ENCODE measurements around the gene IQGAP1. TPM values are rescaled to one million over a fixed set of nuclear protein-coding genes. Genes with fewer than 3 reads are reported as not detected.

Gene IQGAP1
- total RNA-seq, 1 donor, result 297 TPM

GRCh38 chr15:90530250-90531051 lies 142.4 kb downstream of the IQGAP1 start:
- peak; percentile 48 for DNase-seq (ENCODE audit: low read depth)
- H3K4me3 ChIP-seq (ENCODE audit: low read depth, low read length), result peak overlapping the region; percentile 69
- TF ChIP-seq CTCF (IDR thresholded peaks at IDR 0.05; ENCODE audit: insufficient read depth, low read depth, low read length), result no peak

GRCh38 chr15:90531147-90531546 lies 143.1 kb downstream of the IQGAP1 start:
- DNase-seq (ENCODE audit: low read depth), result no peak
- peak overlapping the region; percentile 69 for H3K4me3 ChIP-seq (ENCODE audit: low read depth, low read length)
- TF ChIP-seq CTCF (IDR thresholded peaks at IDR 0.05; ENCODE audit: insufficient read depth, low read depth, low read length), result no peak

- DNase-seq (ENCODE audit: low read depth), result no peak
- TF ChIP-seq CTCF (IDR thresholded peaks at IDR 0.05; ENCODE audit: insufficient read depth, low read depth, low read length), result no peak
- no peak overlapping the region for H3K4me3 ChIP-seq (ENCODE audit: low read depth, low read length)
These were observed 147.2 kb downstream of the IQGAP1 start for GRCh38 chr15:90535254-90535653.

GRCh38 chr15:90539789-90540188 lies 151.7 kb downstream of the IQGAP1 start:
- no peak for DNase-seq (ENCODE audit: low read depth)
- no peak overlapping the region for H3K4me3 ChIP-seq (ENCODE audit: low read depth, low read length)
- no peak for TF ChIP-seq CTCF (IDR thresholded peaks at IDR 0.05; ENCODE audit: insufficient read depth, low read depth, low read length)

GRCh38 chr15:90540768-90541167 lies 152.7 kb downstream of the IQGAP1 start:
- DNase-seq (ENCODE audit: low read depth), result no peak
- no peak overlapping the region for H3K4me3 ChIP-seq (ENCODE audit: low read depth, low read length)

GRCh38 chr15:90545095-90545494 lies 157.1 kb downstream of the IQGAP1 start:
- DNase-seq (ENCODE audit: low read depth), result no peak
- TF ChIP-seq CTCF (IDR thresholded peaks at IDR 0.05; ENCODE audit: insufficient read depth, low read depth, low read length), result no peak
- H3K4me3 ChIP-seq (ENCODE audit: low read depth, low read length), result no peak overlapping the region

More at GRCh38 chr15:90540768-90541167, 152.7 kb downstream of the IQGAP1 start:
- no peak for TF ChIP-seq CTCF (IDR thresholded peaks at IDR 0.05; ENCODE audit: insufficient read depth, low read depth, low read length)
